ENCODE results near the gene TNS1. TPM values are rescaled to one million over a fixed set of nuclear protein-coding genes. Genes with fewer than 3 reads are reported as not detected.

The TNS1 gene
- total RNA-seq, 1 donor from 2014 or later: 59.2 TPM

GRCh38 chr2:217876253-217876570 lies 126.6 kb downstream of the TNS1 start:
- H3K27me3 Mint-ChIP-seq: no peaks in the 10 kb centered on the region
- no peak for TF ChIP-seq CTCF (conservative IDR thresholded peaks at IDR 0.05)
- H3K36me3 Mint-ChIP-seq: peaks cover 20% of the 10 kb centered on the region
- no peak for DNase-seq (ENCODE audit: extremely low spot score, unreplicated experiment)
- H3K4me1 Mint-ChIP-seq (ENCODE audit: unreplicated experiment): peaks cover 13% of the 10 kb centered on the region
- no peaks in the 10 kb centered on the region for H3K9me3 Mint-ChIP-seq
- no peak overlapping the region for H3K4me3 Mint-ChIP-seq
- no peak overlapping the region for H3K27ac Mint-ChIP-seq

GRCh38 chr2:217875556-217876252 lies 127.1 kb downstream of the TNS1 start:
- no peaks in the 10 kb centered on the region for H3K27me3 Mint-ChIP-seq

GRCh38 chr2:217875138-217875537 lies 127.7 kb downstream of the TNS1 start:
- H3K4me3 Mint-ChIP-seq: no peak overlapping the region
- peaks cover 11% of the 10 kb centered on the region for H3K4me1 Mint-ChIP-seq (ENCODE audit: unreplicated experiment)
- peaks cover 14% of the 10 kb centered on the region for H3K36me3 Mint-ChIP-seq
- H3K27ac Mint-ChIP-seq: peak overlapping the region; percentile 19
- no peak for DNase-seq (ENCODE audit: extremely low spot score, unreplicated experiment)
- no peaks in the 10 kb centered on the region for H3K9me3 Mint-ChIP-seq
- H3K27me3 Mint-ChIP-seq: no peaks in the 10 kb centered on the region
- no peak for TF ChIP-seq CTCF (conservative IDR thresholded peaks at IDR 0.05)

More at GRCh38 chr2:217875556-217876252, 127.1 kb downstream of the TNS1 start:
- peaks cover 11% of the 10 kb centered on the region for H3K4me1 Mint-ChIP-seq (ENCODE audit: unreplicated experiment)
- H3K9me3 Mint-ChIP-seq: no peaks in the 10 kb centered on the region
- DNase-seq (ENCODE audit: extremely low spot score, unreplicated experiment): no peak
- peaks cover 19% of the 10 kb centered on the region for H3K36me3 Mint-ChIP-seq
- no peak for TF ChIP-seq CTCF (conservative IDR thresholded peaks at IDR 0.05)
- H3K4me3 Mint-ChIP-seq: no peak overlapping the region
- H3K27ac Mint-ChIP-seq: peak overlapping the region; percentile 19

GRCh38 chr2:217873371-217873770 lies 129.4 kb downstream of the TNS1 start:
- DNase-seq (ENCODE audit: extremely low spot score, unreplicated experiment): no peak

GRCh38 chr2:217872319-217872718 lies 130.5 kb downstream of the TNS1 start:
- Mint-ChIP-seq H3K36me3 (peaks cover 12% of the 10 kb centered on the region), H3K9me3 (no peaks in the 10 kb centered on the region), H3K4me1 (ENCODE audit: unreplicated experiment) (peaks cover 21% of the 10 kb centered on the region), H3K4me3 (no peak overlapping the region), H3K27ac (no peak overlapping the region), H3K27me3 (no peaks in the 10 kb centered on the region)
- DNase-seq (ENCODE audit: extremely low spot score, unreplicated experiment): no peak
- TF ChIP-seq CTCF (conservative IDR thresholded peaks at IDR 0.05): peak; percentile 52

More at GRCh38 chr2:217873371-217873770, 129.4 kb downstream of the TNS1 start:
- no peak overlapping the region for H3K27ac Mint-ChIP-seq
- H3K4me3 Mint-ChIP-seq: no peak overlapping the region
- no peaks in the 10 kb centered on the region for H3K9me3 Mint-ChIP-seq
- no peaks in the 10 kb centered on the region for H3K27me3 Mint-ChIP-seq
- no peak for TF ChIP-seq CTCF (conservative IDR thresholded peaks at IDR 0.05)
- peaks cover 15% of the 10 kb centered on the region for H3K4me1 Mint-ChIP-seq (ENCODE audit: unreplicated experiment)
- H3K36me3 Mint-ChIP-seq: peaks cover 10% of the 10 kb centered on the region

Data from type B pancreatic cell (in vitro differentiated cells).